ENCODE results near the gene GLCCI1.

The GLCCI1 gene

GRCh38 chr7:7959979-7960670, 8.5 kb upstream of the GLCCI1 start:
- peak; percentile 79 for FAIRE-seq
- no peak for DNase-seq (ENCODE audit: extremely low spot score, insufficient read length, low read depth)

- DNase-seq (ENCODE audit: extremely low spot score, insufficient read length, low read depth) (no peak), FAIRE-seq (no peak)
Observed at GRCh38 chr7:7962851-7963250, 5.7 kb upstream of the GLCCI1 start.

GRCh38 chr7:7964250-7964649, 4.3 kb upstream of the GLCCI1 start:
- no peak for DNase-seq (ENCODE audit: extremely low spot score, insufficient read length, low read depth)
- no peak for FAIRE-seq

- no peak for FAIRE-seq
- no peak for DNase-seq (ENCODE audit: extremely low spot score, insufficient read length, low read depth)
Observed at GRCh38 chr7:7964691-7965090, 3.9 kb upstream of the GLCCI1 start.

GRCh38 chr7:7965301-7965700, 3.3 kb upstream of the GLCCI1 start:
- FAIRE-seq (no peak), DNase-seq (ENCODE audit: extremely low spot score, insufficient read length, low read depth) (no peak)

GRCh38 chr7:7966141-7966734, 2.4 kb upstream of the GLCCI1 start:
- no peak for DNase-seq (ENCODE audit: extremely low spot score, insufficient read length, low read depth)
- FAIRE-seq, result peak; percentile 46

- DNase-seq (ENCODE audit: extremely low spot score, insufficient read length, low read depth) (no peak), FAIRE-seq (no peak)
Observed at GRCh38 chr7:7967886-7968543, 581 bp upstream of the GLCCI1 start.

GRCh38 chr7:7969306-7970236, 975 bp downstream of the GLCCI1 start:
- DNase-seq (ENCODE audit: extremely low spot score, insufficient read length, low read depth), result no peak
- peak; percentile 71 for FAIRE-seq

GRCh38 chr7:7970237-7970530, 1.6 kb downstream of the GLCCI1 start:
- FAIRE-seq, result no peak

GRCh38 chr7:7970531-7971307, 2.1 kb downstream of the GLCCI1 start:
- DNase-seq (ENCODE audit: extremely low spot score, insufficient read length, low read depth), result no peak
- FAIRE-seq, result peak; percentile 65

More at GRCh38 chr7:7970237-7970530, 1.6 kb downstream of the GLCCI1 start:
- DNase-seq (ENCODE audit: extremely low spot score, insufficient read length, low read depth), result no peak

- no peak for FAIRE-seq
Observed at GRCh38 chr7:7971308-7972040, 2.9 kb downstream of the GLCCI1 start.

GRCh38 chr7:7972128-7972527, 3.5 kb downstream of the GLCCI1 start:
- no peak for DNase-seq (ENCODE audit: extremely low spot score, insufficient read length, low read depth)
- peak; percentile 67 for FAIRE-seq

More at GRCh38 chr7:7971308-7972040, 2.9 kb downstream of the GLCCI1 start:
- DNase-seq (ENCODE audit: extremely low spot score, insufficient read length, low read depth), result no peak

- no peak for DNase-seq (ENCODE audit: extremely low spot score, insufficient read length, low read depth)
Observed at GRCh38 chr7:7972922-7973594, 4.5 kb downstream of the GLCCI1 start.

GRCh38 chr7:7976677-7977076, 8.1 kb downstream of the GLCCI1 start:
- no peak for DNase-seq (ENCODE audit: extremely low spot score, insufficient read length, low read depth)
- peak; percentile 24 for FAIRE-seq

More at GRCh38 chr7:7972922-7973594, 4.5 kb downstream of the GLCCI1 start:
- FAIRE-seq, result peak; percentile 39

GRCh38 chr7:7977774-7978173, 9.2 kb downstream of the GLCCI1 start:
- FAIRE-seq, result no peak
- no peak for DNase-seq (ENCODE audit: extremely low spot score, insufficient read length, low read depth)

GRCh38 chr7:7978860-7979259, 10.3 kb downstream of the GLCCI1 start:
- DNase-seq (ENCODE audit: extremely low spot score, insufficient read length, low read depth), result no peak
- no peak for FAIRE-seq

GRCh38 chr7:7979558-7979957, 11.0 kb downstream of the GLCCI1 start:
- FAIRE-seq (peak; percentile 59), DNase-seq (ENCODE audit: extremely low spot score, insufficient read length, low read depth) (no peak)

- FAIRE-seq (no peak), DNase-seq (ENCODE audit: extremely low spot score, insufficient read length, low read depth) (no peak)
Observed at GRCh38 chr7:7980134-7980533, 11.5 kb downstream of the GLCCI1 start.
